ENCODE results near the gene DSG3.
A peak's percentile ranks its signal among the peaks of the same experiment; 100 is the strongest.

DSG3 gene

GRCh38 chr18:31438402-31438801 is 9.1 kb upstream of the DSG3 start:
- ChIA-PET POLR2A (no interaction called here), CTCF (interaction anchor here (1.1 to 5.3 kb wide), 3 partner anchors 13 to 43 kb away, joined by 3 to 41 read pairs (median 3); no protein-coding TSS in a partner anchor)
- peak; percentile 19 for DNase-seq (ENCODE audit: extremely low spot score)
- TF ChIP-seq CTCF (IDR thresholded peaks at IDR 0.05; ENCODE audit: control extremely low read depth, extremely low read depth, low read depth, missing control alignments) = no peak

DNA sequence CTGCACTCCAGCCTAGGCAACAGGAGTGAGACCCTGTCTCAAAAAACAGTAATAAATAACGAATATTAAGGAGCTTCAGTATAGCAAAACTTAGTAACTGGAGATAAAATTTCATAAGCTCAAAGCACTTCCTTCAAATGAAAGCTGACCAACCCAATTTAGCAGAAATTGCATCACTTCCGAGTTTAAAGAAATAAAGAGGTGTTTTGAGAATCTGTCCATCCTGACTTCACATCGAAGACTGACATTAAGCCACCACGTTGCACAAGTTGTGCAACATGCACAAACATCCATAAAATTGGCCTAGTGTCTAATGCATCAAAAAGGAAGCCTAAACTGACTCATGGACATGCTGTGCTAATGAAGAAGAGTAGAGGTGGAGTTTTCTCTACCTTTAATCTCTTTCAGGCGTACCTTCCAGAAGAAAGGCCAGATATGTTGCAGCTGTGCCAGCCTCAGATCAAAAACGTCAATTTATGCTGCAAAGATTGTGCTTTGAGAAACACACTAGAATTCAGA is 7.7 kb upstream of the DSG3 start:
- ChIA-PET CTCF (interaction anchor here (0.7 to 5.3 kb wide), 7 partner anchors 9 to 185 kb away, joined by 3 to 41 read pairs (median 3); no protein-coding TSS in a partner anchor), POLR2A (no interaction called here)
- DNase-seq (ENCODE audit: extremely low spot score) = no peak
- no peak for TF ChIP-seq CTCF (IDR thresholded peaks at IDR 0.05; ENCODE audit: control extremely low read depth, extremely low read depth, low read depth, missing control alignments)

- no peak for TF ChIP-seq CTCF (IDR thresholded peaks at IDR 0.05; ENCODE audit: control extremely low read depth, extremely low read depth, low read depth, missing control alignments)
- ChIA-PET CTCF (interaction anchor here (0.7 to 5.3 kb wide), 4 partner anchors 10 to 186 kb away, joined by 3 to 41 read pairs (median 4); no protein-coding TSS in a partner anchor), POLR2A (no interaction called here)
- DNase-seq (ENCODE audit: extremely low spot score) = no peak
Measured at GRCh38 chr18:31440787-31441186, 6.8 kb upstream of the DSG3 start.

GRCh38 chr18:31441493-31441892 is 6.0 kb upstream of the DSG3 start:
- ChIA-PET CTCF (interaction anchor here (0.8 to 5.3 kb wide), 3 partner anchors 16 to 396 kb away, joined by 3 to 41 read pairs (median 6); no protein-coding TSS in a partner anchor), POLR2A (interaction anchor here (0.7 kb wide), 1 partner anchor 209 kb away, joined by 3 read pairs; no protein-coding TSS in a partner anchor)

GRCh38 chr18:31444142-31444541 is 3.4 kb upstream of the DSG3 start:
- ChIA-PET CTCF (no interaction called here), POLR2A (no interaction called here)
- no peak for TF ChIP-seq CTCF (IDR thresholded peaks at IDR 0.05; ENCODE audit: control extremely low read depth, extremely low read depth, low read depth, missing control alignments)
- DNase-seq (ENCODE audit: extremely low spot score) = no peak

More at GRCh38 chr18:31441493-31441892, 6.0 kb upstream of the DSG3 start:
- TF ChIP-seq CTCF (IDR thresholded peaks at IDR 0.05; ENCODE audit: control extremely low read depth, extremely low read depth, low read depth, missing control alignments) = no peak
- no peak for DNase-seq (ENCODE audit: extremely low spot score)

DNA sequence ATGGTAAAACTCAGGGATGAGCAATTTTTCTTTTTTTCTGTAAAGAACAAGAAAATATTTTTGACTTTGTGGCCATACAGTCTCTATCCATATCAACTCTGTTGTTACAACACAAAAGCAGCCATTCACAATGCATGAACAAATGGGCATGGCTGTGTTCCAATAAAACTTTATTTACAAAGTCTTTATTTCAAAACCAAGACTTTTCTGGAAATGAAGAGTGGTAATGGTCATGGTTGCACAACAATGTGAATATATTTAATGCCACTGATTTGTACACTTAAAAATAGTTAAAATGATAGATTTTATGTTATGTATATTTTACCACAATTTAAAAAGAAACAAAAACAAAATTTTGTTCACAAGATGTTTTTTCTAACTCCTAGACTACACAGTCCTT is 1.6 kb upstream of the DSG3 start:
- POLR2A ChIA-PET = no interaction called here
- CTCF ChIA-PET = no interaction called here
- TF ChIP-seq CTCF (IDR thresholded peaks at IDR 0.05; ENCODE audit: control extremely low read depth, extremely low read depth, low read depth, missing control alignments) = no peak
- no peak for DNase-seq (ENCODE audit: extremely low spot score)

All from GM10248 (cell line).